ENCODE data around the gene PRSS38.

PRSS38 gene

GRCh38 chr1:227815468-227816409, at the start of gene PRSS38:
Gene PRSS38, plus strand, starts transcription at chr1:227815675. Its CDS starts 42 bp downstream, at chr1:227815717.
- no peak for DNase-seq (ENCODE audit: low spot score)

GRCh38 chr1:227766015-227766634, 49.4 kb upstream of the PRSS38 start:
- DNase-seq (ENCODE audit: low spot score) = no peak

- DNase-seq (ENCODE audit: low spot score) = no peak
Observed at GRCh38 chr1:227766653-227767277, 48.7 kb upstream of the PRSS38 start.

- DNase-seq (ENCODE audit: low spot score) = no peak
Observed at GRCh38 chr1:227767401-227768124, 47.9 kb upstream of the PRSS38 start.

- no peak for DNase-seq (ENCODE audit: low spot score)
Observed at GRCh38 chr1:227768125-227768439, 47.4 kb upstream of the PRSS38 start.

- no peak for DNase-seq (ENCODE audit: low spot score)
Observed at GRCh38 chr1:227768640-227769039, 46.8 kb upstream of the PRSS38 start.

- DNase-seq (ENCODE audit: low spot score) = no peak
Observed at GRCh38 chr1:227769047-227769935, 46.2 kb upstream of the PRSS38 start.

GRCh38 chr1:227769936-227770494, 45.5 kb upstream of the PRSS38 start:
- DNase-seq (ENCODE audit: low spot score) = no peak

- DNase-seq (ENCODE audit: low spot score) = no peak
Observed at GRCh38 chr1:227770812-227771211, 44.7 kb upstream of the PRSS38 start.

- no peak for DNase-seq (ENCODE audit: low spot score)
Observed at GRCh38 chr1:227771326-227771725, 44.1 kb upstream of the PRSS38 start.

GRCh38 chr1:227771771-227772170, 43.7 kb upstream of the PRSS38 start:
- no peak for DNase-seq (ENCODE audit: low spot score)

GRCh38 chr1:227773558-227773957, 41.9 kb upstream of the PRSS38 start:
- DNase-seq (ENCODE audit: low spot score) = no peak

GRCh38 chr1:227774051-227774731, 41.3 kb upstream of the PRSS38 start:
- DNase-seq (ENCODE audit: low spot score) = no peak

GRCh38 chr1:227774821-227775661, 40.4 kb upstream of the PRSS38 start:
- DNase-seq (ENCODE audit: low spot score) = no peak

- no peak for DNase-seq (ENCODE audit: low spot score)
Observed at GRCh38 chr1:227775841-227776240, 39.6 kb upstream of the PRSS38 start.

- no peak for DNase-seq (ENCODE audit: low spot score)
Observed at GRCh38 chr1:227776331-227776771, 39.1 kb upstream of the PRSS38 start.

GRCh38 chr1:227777156-227777555, 38.3 kb upstream of the PRSS38 start:
- DNase-seq (ENCODE audit: low spot score) = no peak

- DNase-seq (ENCODE audit: low spot score) = no peak
Observed at GRCh38 chr1:227777646-227778045, 37.8 kb upstream of the PRSS38 start.

GRCh38 chr1:227778401-227778947, 37.0 kb upstream of the PRSS38 start:
- no peak for DNase-seq (ENCODE audit: low spot score)
